Hepatocyte (in vitro differentiated cells): ENCODE measurements around the gene DBX1.
"Not testable (repeated sequence)": the region's sequence is repeated elsewhere in the genome, so short reads cannot be mapped to it uniquely, and the experiment has no call there.

Experiments
- CTCF ChIP-seq: fragments of 200-600 bp; sonication (generic); IDR thresholded peaks from 2 replicates; pipeline ENCODE4 v1.5.1; 2016; ENCODE audit warnings: antibody characterized with exemption, mild to moderate bottlenecking; ENCODE audit not compliant: poor library complexity
- EZH2 ChIP-seq: fragments of 200-600 bp; sonication (generic); IDR thresholded peaks from 2 replicates; pipeline ENCODE4 v1.6.1; 2016; ENCODE audit warnings: antibody characterized with exemption, mild to moderate bottlenecking, borderline replicate concordance

GRCh38 chr11:20128528-20128825 is 31.8 kb downstream of the DBX1 start:
- not testable (repeated sequence) for TF ChIP-seq CTCF, EZH2
